Neuronal stem cell (in vitro differentiated cells): ENCODE results near the gene CENPA.
"Not testable (repeated sequence)": the region's sequence is repeated elsewhere in the genome, so short reads cannot be mapped to it uniquely, and the experiment has no call there.

ENCODE experiments used
- DNase-seq: peaks from one replicate; pipeline ENCODE4 v3.0.0-alpha.2; 2013; ENCODE audit warnings: low spot score
- H2AFZ ChIP-seq: one replicate; pipeline ENCODE4 v1.6.1; 2013; ENCODE audit warnings: mild to moderate bottlenecking, low read length, inconsistent platforms
- H2AK5ac ChIP-seq: 2 replicates; pipeline ENCODE4 v1.6.1; 2013; ENCODE audit warnings: low read depth, mild to moderate bottlenecking, inconsistent platforms, low read length, moderate library complexity, mixed read lengths
- H2BK120ac ChIP-seq: 2 replicates; pipeline ENCODE4 v1.6.1; 2013; ENCODE audit warnings: low read depth, mild to moderate bottlenecking, inconsistent platforms, low read length, moderate library complexity, mixed read lengths
- H2BK12ac ChIP-seq: one replicate; pipeline ENCODE4 v1.6.1; 2013; ENCODE audit warnings: low read length, inconsistent platforms
- H2BK15ac ChIP-seq: 2 replicates; pipeline ENCODE4 v1.6.1; 2013; ENCODE audit warnings: mild to moderate bottlenecking, low read length, inconsistent platforms, mixed read lengths
- H2BK5ac ChIP-seq: one replicate; pipeline ENCODE4 v1.6.1; 2013; ENCODE audit warnings: inconsistent platforms, mild to moderate bottlenecking, low read length, moderate library complexity
- H3K14ac ChIP-seq: one replicate; pipeline ENCODE4 v1.6.1; 2013; ENCODE audit warnings: low read length, inconsistent platforms
- H3K18ac ChIP-seq: 2 replicates; pipeline ENCODE4 v1.6.1; 2013; ENCODE audit warnings: low read length, inconsistent platforms
- H3K23ac ChIP-seq: 2 replicates; pipeline ENCODE4 v1.6.1; 2013; ENCODE audit warnings: low read depth, mild to moderate bottlenecking, mixed read lengths, low read length, inconsistent platforms; ENCODE audit not compliant: poor library complexity
- H3K27ac ChIP-seq: replicated peaks from 3 replicates; pipeline ENCODE4 v1.5.1; 2013; ENCODE audit warnings: low read length, inconsistent platforms
- H3K27me3 ChIP-seq, 3 experiments: 2 replicates each; pipeline ENCODE4 v1.6.1; 2013; ENCODE audit warnings: low read length in 3 of 3, mild to moderate bottlenecking in 2 of 3, inconsistent platforms in 1 of 3, low read depth in 1 of 3, mixed read lengths in 1 of 3, moderate library complexity in 1 of 3; ENCODE audit not compliant: control insufficient read depth in 3 of 3, insufficient read depth in 3 of 3
- H3K36me3 ChIP-seq, 2 donors: replicated peaks in 1 of 2; 2 replicates each; pipeline ENCODE4 v1.6.1; 2013; ENCODE audit warnings: low read length in 2 of 2; ENCODE audit not compliant: control insufficient read depth in 2 of 2, insufficient read depth in 2 of 2
- H3K4ac ChIP-seq: 2 replicates; pipeline ENCODE4 v1.6.1; 2013; ENCODE audit warnings: inconsistent platforms, mild to moderate bottlenecking, low read length, moderate library complexity
- H3K4me1 ChIP-seq, 2 donors: 1 replicate in 1 of 2; 2 replicates in 1 of 2; pipeline ENCODE4 v1.6.1; 2013; ENCODE audit warnings: low read length in 2 of 2, low read depth in 1 of 2; ENCODE audit not compliant: control insufficient read depth in 2 of 2, insufficient read depth in 1 of 2
- H3K4me2 ChIP-seq: one replicate; pipeline ENCODE4 v1.6.1; 2013; ENCODE audit warnings: mild to moderate bottlenecking, low read length, inconsistent platforms; ENCODE audit not compliant: insufficient read depth, poor library complexity, severe bottlenecking
- H3K4me3 ChIP-seq, 2 donors: 2 replicates each; pipeline ENCODE4 v1.5.1; 2013; ENCODE audit warnings: low read length in 2 of 2, mild to moderate bottlenecking in 2 of 2, inconsistent platforms in 1 of 2, moderate library complexity in 1 of 2
- H3K79me1 ChIP-seq: one replicate; pipeline ENCODE4 v1.6.1; 2013; ENCODE audit warnings: low read depth, mild to moderate bottlenecking, inconsistent platforms, low read length, moderate library complexity
- H3K9ac ChIP-seq: one replicate; pipeline ENCODE4 v1.6.1; 2013; ENCODE audit warnings: mild to moderate bottlenecking, low read depth, low read length, inconsistent platforms; ENCODE audit not compliant: poor library complexity
- H3K9me3 ChIP-seq, 2 donors: replicated peaks in 1 of 2; 2 replicates each; pipeline versions ENCODE3 to v1.6.1; 2013; ENCODE audit warnings: low read length in 2 of 2, mild to moderate bottlenecking in 2 of 2, inconsistent platforms in 1 of 2, low read depth in 1 of 2, mixed read lengths in 1 of 2, moderate library complexity in 1 of 2; ENCODE audit not compliant: control insufficient read depth in 2 of 2, insufficient read depth in 1 of 2
- H4K8ac ChIP-seq: one replicate; pipeline ENCODE4 v1.6.1; 2013; ENCODE audit warnings: low read depth, mild to moderate bottlenecking, inconsistent platforms, low read length, moderate library complexity
- H4K91ac ChIP-seq: one replicate; pipeline ENCODE4 v1.6.1; 2013; ENCODE audit warnings: low read length, low read depth, mild to moderate bottlenecking, inconsistent platforms; ENCODE audit not compliant: poor library complexity
- WGBS, 2 donors: extraction: QIAGEN DNeasy Blood & Tissue Kit; methylation state at CpG; one replicate each; pipeline ENCODE4 v1.1.7; 2013; ENCODE audit warnings: missing lambda C conversion rate in 2 of 2, mixed read lengths in 1 of 2; ENCODE audit not compliant: insufficient read length in 2 of 2, insufficient replicate concordance in 1 of 2; ENCODE audit errors: extremely low coverage in 2 of 2; 5-methylcytosine and 5-hydroxymethylcytosine counted together

The CENPA gene

GRCh38 chr2:26744953-26745352 is 40.9 kb upstream of the CENPA start:
- Histone ChIP-seq H2AK5ac (no peak overlapping the region), H3K4me3 (no peak overlapping the region), H2BK120ac (no peak overlapping the region), H3K79me1 (no peaks in the 10 kb centered on the region), H2BK15ac (no peak overlapping the region), H4K91ac (no peak overlapping the region), H2AFZ (no peak overlapping the region), H3K4me1 (peaks cover 3 to 15% of the 10 kb centered on the region in 2 donors), H3K4ac (no peak overlapping the region), H3K23ac (no peak overlapping the region), H3K9ac (no peak overlapping the region), H3K4me2 (no peak overlapping the region), H3K27ac (no peak overlapping the region), H3K36me3 (no peaks in the 10 kb centered on the region), H3K27me3 (no peaks in the 10 kb centered on the region), H2BK5ac (no peak overlapping the region), H2BK12ac (no peak overlapping the region), H3K18ac (no peak overlapping the region), H4K8ac (no peak overlapping the region), H3K9me3 (no peaks in the 10 kb centered on the region), H3K14ac (no peak overlapping the region)
- WGBS, 2 donors: no CpG with 5 or more reads among the region's 3 CpGs
- no peak for DNase-seq

- no peaks in the 10 kb centered on the region for H3K27me3 ChIP-seq
- H3K4me2 ChIP-seq: no peak overlapping the region
- H2BK12ac ChIP-seq: no peak overlapping the region
- H3K27ac ChIP-seq: no peak overlapping the region
- H3K14ac ChIP-seq: no peak overlapping the region
- no peak overlapping the region for H4K91ac ChIP-seq
- no peak overlapping the region for H3K4ac ChIP-seq
- H2BK5ac ChIP-seq: no peak overlapping the region
- no peak overlapping the region for H3K4me3 ChIP-seq
- no peaks in the 10 kb centered on the region for H3K9me3 ChIP-seq
- no peak overlapping the region for H2BK120ac ChIP-seq
- H3K79me1 ChIP-seq: no peaks in the 10 kb centered on the region
- H4K8ac ChIP-seq: no peak overlapping the region
- H3K23ac ChIP-seq: no peak overlapping the region
- H2AK5ac ChIP-seq: no peak overlapping the region
- H2AFZ ChIP-seq: peak overlapping the region; percentile 37
- peak; percentile 82 for DNase-seq
- no peak overlapping the region for H3K18ac ChIP-seq
- WGBS, 2 donors: no CpG with 5 or more reads among the region's 9 CpGs
- H2BK15ac ChIP-seq: no peak overlapping the region
- H3K4me1 ChIP-seq: peaks cover 2 to 11% of the 10 kb centered on the region in 2 donors
- no peak overlapping the region for H3K9ac ChIP-seq
- H3K36me3 ChIP-seq: no peaks in the 10 kb centered on the region
Measured at GRCh38 chr2:26745609-26746327, 40.1 kb upstream of the CENPA start.

- Histone ChIP-seq H3K4me3 (no peak overlapping the region), H2AK5ac (no peak overlapping the region), H4K8ac (no peak overlapping the region), H2BK15ac (no peak overlapping the region), H3K27me3 (no peaks in the 10 kb centered on the region), H4K91ac (no peak overlapping the region), H3K18ac (no peak overlapping the region), H2AFZ (no peak overlapping the region), H3K14ac (no peak overlapping the region), H3K23ac (no peak overlapping the region), H3K27ac (no peak overlapping the region), H3K9me3 (peaks cover 4 to 9% of the 10 kb centered on the region in 2 donors), H3K4me1 (peaks cover 0 to 9% of the 10 kb centered on the region in 2 donors), H3K36me3 (peaks cover 0 to 7% of the 10 kb centered on the region in 2 donors), H2BK12ac (no peak overlapping the region), H3K4me2 (no peak overlapping the region), H3K4ac (no peak overlapping the region), H3K9ac (no peak overlapping the region), H3K79me1 (no peaks in the 10 kb centered on the region), H2BK120ac (no peak overlapping the region), H2BK5ac (no peak overlapping the region)
- no peak for DNase-seq
- no CpG with 5 or more reads among the region's 3 CpGs for WGBS, 2 donors
Measured at GRCh38 chr2:26746934-26747333, 38.9 kb upstream of the CENPA start.

DNA sequence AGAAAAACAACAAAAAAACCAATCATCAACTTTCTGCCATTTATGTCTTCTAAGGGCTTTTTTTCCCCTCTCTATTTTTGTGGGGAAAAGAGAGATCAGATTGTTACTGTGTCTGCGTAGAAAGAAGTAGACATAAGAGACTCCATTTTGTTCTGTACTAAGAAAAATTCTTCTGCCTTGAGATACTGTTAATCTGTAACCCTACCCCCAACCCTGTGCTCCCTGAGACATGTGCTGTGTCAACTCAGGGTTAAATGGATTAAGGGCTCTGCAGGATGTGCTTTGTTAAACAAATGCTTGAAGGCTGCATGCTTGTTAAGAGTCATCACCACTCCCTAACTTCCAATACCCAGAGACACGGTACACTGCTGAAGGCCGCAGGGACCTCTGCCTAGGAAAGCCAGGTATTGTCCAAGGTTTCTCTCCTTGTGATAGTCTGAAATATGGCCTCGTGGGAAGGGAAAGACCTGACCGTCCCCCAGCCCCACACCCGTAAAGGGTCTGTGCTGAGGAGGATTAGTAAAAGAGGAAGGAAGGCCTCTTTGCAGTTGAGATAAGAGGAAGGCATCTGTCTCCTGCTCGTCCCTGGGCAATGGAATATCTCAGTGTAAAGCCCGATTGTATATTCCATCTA is 36.0 kb upstream of the CENPA start:
- not testable (repeated sequence) for H3K36me3 ChIP-seq, H3K79me1 ChIP-seq, H2BK12ac ChIP-seq, H3K18ac ChIP-seq, H3K14ac ChIP-seq, H2BK5ac ChIP-seq, H3K4ac ChIP-seq, H3K27me3 ChIP-seq, H2BK15ac ChIP-seq, H4K91ac ChIP-seq, H2AK5ac ChIP-seq, H2BK120ac ChIP-seq, H3K23ac ChIP-seq, H3K9me3 ChIP-seq, H3K9ac ChIP-seq, DNase-seq, H4K8ac ChIP-seq
- Histone ChIP-seq H3K27ac (peak overlapping the region; percentile 61), H2AFZ (peak overlapping the region; percentile 62), H3K4me1 (peaks cover 4 to 23% of the 10 kb centered on the region in 2 donors), H3K4me3 (peak overlapping the region in 1 of 2 donors; percentile 45), H3K4me2 (peak overlapping the region; percentile 37)
- WGBS, 2 donors: no CpG with 5 or more reads among the region's 8 CpGs
